Stimulated activated CD8-positive, alpha-beta memory T cell treated with anti-CD3 and anti-CD28 coated beads, Interleukin-15, amount 100 ng/mL, for 4 hours (primary cell): Measurements from ENCODE around the gene UBE2U.
A peak's percentile ranks its signal among the peaks of the same experiment; 100 is the strongest.
"Not testable (repeated sequence)": the region's sequence is repeated elsewhere in the genome, so short reads cannot be mapped to it uniquely, and the experiment has no call there.

ENCODE experiments used
- DNase-seq, 2 donors: peaks; one replicate each; pipeline ENCODE4 v3.0.0-alpha.2; 2020; ENCODE audit warnings: low read depth in 2 of 2

Gene UBE2U

GRCh38 chr1:64239519-64239918, 36.1 kb downstream of the UBE2U start:
- DNase-seq, result not testable (repeated sequence)

DNA sequence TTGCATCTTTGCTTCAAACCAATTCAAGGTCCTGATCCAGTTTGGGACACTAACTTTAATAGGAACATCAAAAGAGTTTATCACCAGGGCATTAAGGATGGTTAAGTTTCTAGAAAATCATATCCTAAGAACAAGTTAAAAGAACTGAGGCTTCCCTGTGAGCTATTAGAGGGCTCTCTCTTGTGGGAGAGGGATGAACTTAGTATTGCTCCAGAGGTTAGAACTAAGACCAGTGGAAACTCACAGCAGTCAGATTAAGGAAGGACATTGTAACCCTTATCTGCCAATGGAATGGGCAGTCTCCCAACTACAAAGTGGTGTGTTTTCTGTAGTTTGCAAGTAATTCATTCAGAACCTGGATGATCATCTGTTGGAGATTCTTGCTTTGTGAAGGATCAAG, 36.8 kb downstream of the UBE2U start:
- no peak for DNase-seq

DNA sequence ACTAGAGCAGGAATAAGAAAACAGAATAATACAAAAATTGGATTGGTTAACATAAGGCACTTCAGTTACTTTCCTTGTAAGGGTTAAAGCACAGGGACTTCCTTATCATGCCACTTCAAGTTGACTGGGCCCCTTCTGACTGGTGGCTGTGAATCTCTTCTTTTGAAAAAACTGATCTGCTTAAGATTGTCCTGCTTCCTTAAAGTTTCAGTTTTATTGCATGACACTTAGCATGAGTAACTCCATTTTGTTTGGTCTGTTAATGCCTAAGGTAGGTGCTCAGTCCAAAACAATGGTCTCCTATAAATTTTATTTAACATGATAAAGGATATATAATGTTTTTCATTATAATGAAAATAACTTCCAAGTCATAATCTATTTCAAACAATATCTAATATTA, 37.6 kb downstream of the UBE2U start:
- no peak for DNase-seq

DNA sequence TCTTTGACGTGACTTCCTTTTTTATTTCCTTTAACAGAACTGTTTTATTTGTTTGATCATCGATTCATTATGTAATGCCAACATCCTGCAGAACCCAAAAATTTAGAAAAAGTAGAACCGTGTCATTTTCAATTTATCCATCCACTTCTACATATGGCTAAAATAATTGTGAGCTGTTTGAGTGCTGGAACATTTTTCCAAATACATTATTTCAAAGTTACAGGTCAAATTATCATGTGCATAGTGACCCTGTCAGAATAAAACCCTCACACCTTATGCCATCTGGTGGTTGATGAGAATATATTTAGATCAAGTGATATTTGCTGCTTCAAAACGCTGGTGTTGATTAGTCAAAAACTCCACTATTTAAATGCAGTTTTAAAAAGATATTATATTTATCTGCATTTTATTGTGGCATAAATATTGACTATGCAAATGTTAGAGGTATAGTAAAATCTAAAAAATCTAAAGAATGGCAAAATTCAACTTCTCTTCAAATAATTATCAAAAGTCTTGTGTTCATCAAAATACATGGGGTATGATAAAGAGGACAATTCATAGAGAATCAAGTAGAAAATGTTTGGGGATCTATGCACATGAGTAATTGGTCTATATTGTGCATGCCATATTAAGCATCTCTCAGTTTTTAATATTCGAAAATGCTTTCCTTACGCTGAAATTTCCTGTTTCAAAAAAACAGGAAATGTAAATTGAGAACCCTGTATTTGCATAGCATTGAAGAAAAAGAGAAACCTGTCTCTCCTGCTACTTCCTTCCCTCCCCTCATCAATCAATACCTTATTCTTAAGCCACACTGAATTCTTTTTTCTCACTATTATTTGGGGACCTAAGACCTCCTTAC, 39.7 kb downstream of the UBE2U start:
- DNase-seq, result no peak

GRCh38 chr1:64243757-64244080, 40.3 kb downstream of the UBE2U start:
- no peak for DNase-seq

- no peak for DNase-seq
These were observed 42.1 kb downstream of the UBE2U start for GRCh38 chr1:64245495-64245894.

DNA sequence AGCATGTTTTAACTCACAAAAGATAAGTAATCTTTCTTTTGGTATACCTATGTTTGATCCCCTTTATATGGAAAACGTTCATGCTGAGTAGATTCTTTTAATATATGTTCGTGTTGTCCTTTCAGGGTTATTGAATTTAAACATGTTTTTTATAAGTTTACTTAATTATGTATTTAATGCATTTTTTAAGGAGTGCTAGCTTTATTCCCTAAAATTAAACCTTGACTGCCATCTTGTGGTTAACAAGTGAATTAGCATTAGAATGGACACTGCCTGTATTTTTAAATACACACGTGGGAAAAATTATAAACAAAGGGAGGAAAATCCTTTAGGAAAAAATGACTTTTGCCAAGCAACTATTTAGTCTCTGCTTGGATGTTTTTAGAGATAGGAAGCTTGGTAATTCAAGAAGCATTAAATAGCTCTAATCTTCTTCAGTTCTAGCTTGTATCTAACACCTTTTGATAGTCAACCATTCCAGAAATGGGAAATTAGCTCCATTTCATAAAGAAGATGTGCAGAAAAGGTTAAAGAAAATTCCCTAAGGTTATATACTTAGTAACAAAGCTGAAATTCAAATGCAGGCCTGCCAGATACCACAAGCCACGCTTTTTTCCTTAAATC, 43.0 kb downstream of the UBE2U start:
- DNase-seq, result no peak

DNA sequence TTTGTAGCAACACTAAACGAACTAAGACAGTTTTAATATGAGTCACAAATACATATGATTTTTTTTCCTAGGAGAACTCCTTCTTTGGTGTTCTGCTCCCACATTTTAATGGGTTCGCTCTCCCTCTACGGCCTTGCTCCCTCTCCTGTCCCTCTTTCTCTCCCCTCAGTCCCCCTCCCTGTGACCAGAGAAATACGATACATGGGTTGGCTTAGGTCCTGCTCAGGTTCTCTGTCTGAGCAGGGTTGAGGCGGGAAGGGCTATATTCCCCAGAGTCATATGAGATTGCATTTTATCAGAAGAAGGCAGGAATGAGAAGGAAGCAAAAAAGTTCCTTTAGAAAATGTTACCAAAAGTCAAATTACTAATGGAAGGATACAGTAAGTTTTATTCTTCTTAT, 44.6 kb downstream of the UBE2U start:
- no peak for DNase-seq

- DNase-seq, result not testable (repeated sequence)
These were observed 47.0 kb downstream of the UBE2U start for GRCh38 chr1:64250472-64250871.

DNA sequence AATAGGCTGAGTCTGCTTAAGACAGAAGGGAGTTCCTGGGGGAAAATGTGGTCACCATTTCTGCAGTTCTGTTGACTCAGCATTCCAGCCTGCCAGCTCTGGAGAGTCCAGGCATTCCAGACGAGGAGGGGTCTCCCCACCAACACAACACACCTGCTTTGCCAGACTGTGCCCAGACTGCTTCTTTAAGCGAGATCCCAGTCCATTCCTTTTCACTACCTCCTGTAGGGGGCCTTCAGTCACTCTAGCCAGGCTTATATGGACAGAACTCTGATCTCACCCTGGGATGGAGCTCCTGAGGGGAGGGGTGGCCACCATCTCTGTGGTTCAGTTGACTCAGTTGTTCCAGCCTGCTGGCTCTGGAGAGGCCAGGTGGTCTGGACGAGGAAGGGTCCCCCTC, 48.5 kb downstream of the UBE2U start:
- DNase-seq, result no peak

DNA sequence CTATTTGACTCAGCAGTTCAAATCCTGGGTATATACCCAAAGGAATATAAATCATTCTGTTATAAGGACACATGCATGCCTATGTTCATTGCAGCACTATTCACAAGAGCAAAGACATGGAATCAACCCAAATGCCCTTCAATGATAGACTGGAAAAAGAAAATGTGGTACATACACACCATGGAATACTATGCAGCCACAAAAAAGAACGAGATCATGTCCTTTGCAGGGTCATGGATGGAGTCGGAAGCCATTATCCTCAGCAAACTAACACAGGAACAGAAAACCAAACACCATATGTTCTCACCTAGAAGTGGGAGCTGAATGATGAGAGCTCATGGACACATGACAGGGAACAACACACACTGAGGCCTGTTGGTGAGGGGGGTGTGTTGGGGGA, 53.8 kb downstream of the UBE2U start:
- not testable (repeated sequence) for DNase-seq

DNA sequence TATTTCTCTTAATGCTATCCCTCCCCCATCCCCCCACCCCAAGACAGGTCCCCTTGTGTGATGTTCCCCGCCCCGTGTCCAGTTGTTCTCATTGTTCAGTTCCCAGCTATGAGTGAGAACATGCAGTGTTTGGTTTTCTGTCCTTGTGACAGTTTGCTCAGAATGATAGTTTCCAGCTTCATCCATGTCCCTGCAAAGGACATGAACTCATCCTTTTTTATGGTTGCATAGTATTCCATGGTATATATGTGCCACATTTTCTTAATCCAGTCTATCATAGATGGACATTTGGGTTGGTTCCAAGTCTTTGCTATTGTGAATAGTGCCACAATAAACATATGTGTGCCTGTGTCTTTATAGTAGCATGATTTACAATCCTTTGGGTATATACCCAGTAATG, 55.0 kb downstream of the UBE2U start:
- DNase-seq, result not testable (repeated sequence)

GRCh38 chr1:64263335-64263734, 59.9 kb downstream of the UBE2U start:
- DNase-seq, result no peak

- no peak for DNase-seq
These were observed 60.4 kb downstream of the UBE2U start for GRCh38 chr1:64263856-64264255.

GRCh38 chr1:64265141-64265540, 61.7 kb downstream of the UBE2U start:
- no peak for DNase-seq

GRCh38 chr1:64266991-64267390, 63.6 kb downstream of the UBE2U start:
- DNase-seq, result no peak

DNA sequence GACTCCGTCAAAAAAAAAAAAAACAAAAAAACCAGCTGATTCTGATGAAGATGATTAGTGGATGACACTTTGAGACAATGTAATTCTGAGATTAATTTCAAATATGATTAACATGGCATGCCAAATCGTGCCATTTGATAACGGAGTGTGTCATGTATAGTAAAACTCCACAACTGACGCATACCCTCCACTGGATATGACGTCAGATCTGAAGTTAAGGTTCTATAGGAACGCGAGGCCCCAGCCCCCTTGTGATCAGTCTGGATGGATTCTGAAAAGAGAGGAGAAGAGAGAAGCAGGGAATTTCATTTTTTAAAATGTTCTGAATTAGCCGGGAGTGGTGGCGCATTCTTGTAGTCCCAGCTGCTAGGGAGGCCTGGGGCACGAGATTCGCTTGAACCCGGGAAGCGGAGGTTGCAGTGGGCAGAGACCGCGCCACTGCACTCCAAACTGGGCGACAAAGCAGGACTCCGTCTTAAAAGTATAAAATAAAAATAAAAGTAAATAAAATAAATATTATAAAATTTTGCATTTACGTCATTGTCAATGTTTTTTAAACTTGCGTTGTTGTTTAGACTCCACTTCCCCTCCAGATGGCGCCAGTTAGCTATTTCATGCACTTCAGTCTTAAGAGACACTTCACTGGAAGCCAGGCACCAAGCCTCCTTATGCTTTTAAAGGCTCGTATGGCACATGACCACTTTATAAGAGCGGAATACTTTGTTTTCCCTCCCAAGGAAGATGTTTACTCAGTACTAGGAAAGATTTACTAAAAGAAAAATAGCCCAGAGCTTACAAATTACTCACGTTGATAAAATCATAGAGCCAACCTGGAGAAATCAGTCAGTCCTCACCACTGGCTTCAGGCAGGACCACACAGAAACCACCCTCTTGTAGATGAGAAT, 65.5 kb downstream of the UBE2U start:
- peak in 1 of 2 donors; percentile 16 for DNase-seq

DNA sequence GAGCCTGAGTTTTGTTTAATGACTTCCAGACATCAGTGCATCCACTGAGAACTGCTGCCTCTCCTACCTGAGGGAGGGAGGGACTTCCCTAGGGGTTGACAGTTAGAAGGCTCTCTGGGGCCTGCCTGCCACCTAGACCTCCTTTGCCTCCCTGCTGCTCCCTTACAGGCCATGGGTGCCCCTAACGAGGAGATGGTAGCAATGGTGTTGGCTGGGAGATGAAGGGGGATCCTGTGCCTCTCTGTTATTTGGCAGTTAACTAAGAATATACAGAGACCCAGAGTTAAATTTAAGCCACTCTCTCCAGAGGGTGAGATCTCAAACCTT, 66.1 kb downstream of the UBE2U start:
- DNase-seq, result no peak

- no peak for DNase-seq
These were observed 76.6 kb downstream of the UBE2U start for GRCh38 chr1:64280001-64280400.

- DNase-seq, result no peak
These were observed 78.9 kb downstream of the UBE2U start for GRCh38 chr1:64282351-64282750.

GRCh38 chr1:64287071-64287470, 83.6 kb downstream of the UBE2U start:
- DNase-seq, result no peak

DNA sequence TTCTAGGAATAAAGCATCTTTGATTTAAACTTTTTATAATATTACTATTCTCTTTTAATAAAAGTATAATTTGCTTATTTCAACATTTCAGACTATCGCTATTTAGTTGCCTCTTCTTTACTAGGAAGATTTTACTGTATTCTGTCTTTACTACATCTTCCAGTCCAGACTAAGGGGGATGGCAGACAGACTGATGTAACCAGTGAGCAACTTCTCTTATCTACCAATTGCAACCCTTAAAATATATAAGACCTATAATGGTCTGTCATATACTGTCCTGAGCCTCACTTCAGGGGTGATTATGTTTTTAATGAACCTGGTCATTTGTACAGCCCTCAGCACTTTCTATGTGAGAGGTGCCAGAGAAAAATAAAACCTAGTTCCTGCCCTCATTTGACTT, 87.0 kb downstream of the UBE2U start:
- DNase-seq, result no peak

- no peak for DNase-seq
These were observed 88.5 kb downstream of the UBE2U start for GRCh38 chr1:64291931-64292330.
